AG04449 (cell line): ENCODE results near the gene UCK1.

Experiments used
- CTCF ChIA-PET: fragments of 350-600 bp; formaldehyde crosslinking; extraction: SDS; loops from one replicate; lab custom pipeline; 2021; ENCODE audit warnings: antibody characterized with exemption; lab: Yijun Ruan, JAX
- POLR2A ChIA-PET: fragments of 400-600, 350-600 bp; formaldehyde crosslinking; extraction: SDS; loops from one replicate; lab custom pipeline; 2020; ENCODE audit warnings: antibody characterized with exemption, inconsistent platforms; lab: Yijun Ruan, JAX
- DNase-seq: peaks from one replicate; pipeline ENCODE4 v3.0.0-alpha.2; 2010; ENCODE audit warnings: low read depth, low spot score
- H3K4me3 ChIP-seq: 2 replicates; pipeline ENCODE4 v1.5.1; 2011; ENCODE audit warnings: low read depth, mild to moderate bottlenecking, control low read depth, low read length
- CTCF ChIP-seq: IDR thresholded peaks from one replicate; pipeline ENCODE4 v1.5.1; 2011; ENCODE audit warnings: mild to moderate bottlenecking, moderate library complexity, low read length, control low read depth, inconsistent platforms; ENCODE audit not compliant: insufficient read depth; ENCODE audit errors: missing control alignments

UCK1 gene

GRCh38 chr9:131545786-131546335, 14.8 kb upstream of the UCK1 start:
- H3K4me3 ChIP-seq = no peak overlapping the region
- DNase-seq = no peak
- POLR2A ChIA-PET = no interaction called here
- CTCF ChIA-PET = no interaction called here
- TF ChIP-seq CTCF = no peak

DNA sequence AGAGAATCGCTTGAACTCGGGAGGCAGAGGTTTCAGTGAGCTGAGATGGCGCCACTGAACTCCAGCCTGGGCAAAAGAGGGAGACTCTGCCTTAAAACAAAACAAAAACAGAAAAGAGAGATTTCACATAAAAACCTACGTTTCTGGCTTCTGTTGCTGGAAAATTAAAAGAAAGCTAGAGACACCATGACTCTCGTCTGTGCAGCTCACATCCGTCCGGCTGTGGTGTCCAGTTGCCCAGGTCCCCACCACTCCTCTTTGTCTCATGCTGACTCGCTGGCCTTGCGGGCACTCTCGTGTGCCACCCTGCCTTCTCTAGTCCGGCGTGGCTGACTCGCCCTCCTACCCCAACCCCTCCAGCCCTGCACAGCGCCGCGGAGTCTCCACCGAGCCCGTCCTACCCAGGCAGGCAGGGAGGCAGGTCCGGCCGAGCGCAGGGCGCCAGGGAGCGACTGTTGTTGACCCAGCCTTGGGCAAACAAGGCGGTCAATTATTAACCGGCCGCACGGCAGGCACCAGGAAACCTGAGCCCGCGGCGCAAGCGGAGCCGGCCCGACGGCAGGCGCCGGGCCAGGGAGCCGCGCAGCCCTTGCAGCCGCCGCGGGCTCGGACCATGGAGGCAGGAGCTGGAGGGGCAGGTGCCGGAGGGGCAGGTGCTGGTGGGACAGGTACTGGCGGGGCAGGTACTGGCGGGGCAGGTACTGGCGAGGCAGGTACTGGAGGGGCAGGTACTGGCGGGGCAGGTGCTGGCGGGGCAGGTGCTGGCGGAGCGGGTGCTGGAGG, 14.1 kb upstream of the UCK1 start, which contains the start of gene PRRT1B:
PRRT1B (plus strand) TSS at position 521 of the 783 bp plus-strand sequence; CDS start at position 614, 93 bp downstream.
- no peak for TF ChIP-seq CTCF
- ChIA-PET POLR2A (no interaction called here), CTCF (no interaction called here)
- H3K4me3 ChIP-seq = no peak within 1 kb of the TSS
- no peak for DNase-seq

- ChIA-PET CTCF (interaction anchor here (1.2 kb wide), 1 partner anchor 48 kb away, joined by 3 read pairs; no protein-coding TSS in a partner anchor), POLR2A (no interaction called here)
- TF ChIP-seq CTCF = no peak
- no peak overlapping the region for H3K4me3 ChIP-seq
- no peak for DNase-seq
Observed at GRCh38 chr9:131543141-131543540, 12.1 kb upstream of the UCK1 start.

DNA sequence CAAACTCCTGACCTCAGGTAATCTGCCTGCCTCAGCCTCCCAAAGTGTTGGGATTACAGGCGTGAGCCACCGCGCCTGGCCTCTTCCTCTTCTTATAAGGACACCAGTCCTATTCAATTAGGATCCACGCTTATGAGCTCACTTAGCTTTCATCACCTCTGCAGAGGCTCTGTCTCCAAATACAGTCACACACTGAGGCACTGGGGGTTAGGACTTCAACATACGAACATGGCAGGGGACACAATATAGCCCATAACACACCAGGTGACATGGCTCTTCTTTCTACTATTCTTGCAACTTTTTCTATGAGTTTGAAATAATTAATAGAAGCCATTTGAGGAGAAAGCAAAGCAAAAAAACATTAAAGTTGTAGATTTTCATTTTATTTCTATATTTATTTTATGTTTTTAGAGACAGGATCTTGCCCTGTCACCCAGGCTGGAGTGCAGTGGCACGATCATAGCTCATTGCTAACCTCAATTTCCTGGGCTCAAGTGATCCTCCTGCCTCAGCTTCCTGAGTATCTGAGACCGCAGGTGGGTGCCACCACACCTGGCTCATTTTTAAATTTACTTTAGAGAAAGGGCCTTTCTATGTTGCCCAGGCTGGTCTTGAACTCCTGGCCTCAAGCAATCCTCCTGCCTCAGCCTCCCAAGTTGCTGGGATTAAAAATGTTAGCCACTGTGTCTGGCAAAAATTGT, 8.3 kb upstream of the UCK1 start:
- ChIA-PET CTCF (no interaction called here), POLR2A (interaction anchor here (1.3 kb wide), 1 partner anchor 8 kb away, joined by 4 read pairs; the partner anchor contains the start of gene UCK1)
- no peak for DNase-seq
- H3K4me3 ChIP-seq = no peak overlapping the region
- TF ChIP-seq CTCF = no peak

DNA sequence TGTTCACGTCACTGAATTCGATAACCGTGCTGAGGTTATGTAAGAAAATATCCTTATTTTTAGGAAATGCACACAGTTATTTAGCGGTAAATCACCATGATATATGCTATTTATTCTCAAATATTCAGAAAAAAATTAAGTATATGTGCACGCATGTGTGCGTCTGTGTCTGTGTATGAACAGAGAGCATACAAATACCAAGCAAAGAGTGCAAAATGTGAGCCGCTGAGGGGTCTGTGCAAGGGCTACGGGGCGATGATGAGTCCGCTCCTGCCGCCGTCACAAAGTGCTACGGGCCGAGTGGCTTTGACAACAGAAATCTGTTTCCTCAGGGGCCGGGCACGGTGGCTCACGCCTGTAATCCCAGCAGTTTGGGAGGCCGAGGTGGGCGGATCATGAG, 6.9 kb upstream of the UCK1 start:
- ChIA-PET POLR2A (no interaction called here), CTCF (interaction anchor here (1.3 kb wide), 1 partner anchor 34 kb away, joined by 3 read pairs; no protein-coding TSS in a partner anchor)
- H3K4me3 ChIP-seq = no peak overlapping the region
- no peak for DNase-seq
- TF ChIP-seq CTCF = no peak
